Measurements from ENCODE around the gene CDK6.
A peak's percentile ranks its signal among the peaks of the same experiment; 100 is the strongest.

The CDK6 gene

DNA sequence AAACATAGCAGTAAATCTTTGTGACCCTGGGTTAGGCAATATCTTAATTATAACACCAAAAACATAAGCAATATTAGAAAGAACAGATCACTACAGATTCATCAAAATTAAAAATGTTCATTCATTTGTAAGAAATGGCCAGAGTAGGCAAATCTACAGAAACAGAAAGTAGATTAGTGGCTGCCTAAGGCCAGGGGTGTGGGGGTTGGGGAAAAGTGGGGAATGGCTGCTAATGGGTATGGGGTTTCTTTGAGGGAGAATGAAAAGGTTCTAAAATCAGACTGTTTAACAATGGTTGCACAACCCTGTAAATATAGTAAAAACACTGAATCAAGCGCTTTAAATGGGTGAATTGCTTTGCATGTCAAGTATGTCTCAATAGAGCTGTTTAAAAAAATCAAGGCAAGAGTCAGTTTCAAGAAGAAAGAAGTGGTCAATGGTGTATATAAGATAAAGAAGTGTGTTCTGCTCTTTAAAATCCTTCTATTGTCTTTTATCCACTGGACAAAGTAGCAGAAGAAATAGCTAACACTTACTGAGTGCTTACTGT, 42.6 kb downstream of the CDK6 start:
- no peak for DNase-seq (ENCODE audit: low read depth)

DNA sequence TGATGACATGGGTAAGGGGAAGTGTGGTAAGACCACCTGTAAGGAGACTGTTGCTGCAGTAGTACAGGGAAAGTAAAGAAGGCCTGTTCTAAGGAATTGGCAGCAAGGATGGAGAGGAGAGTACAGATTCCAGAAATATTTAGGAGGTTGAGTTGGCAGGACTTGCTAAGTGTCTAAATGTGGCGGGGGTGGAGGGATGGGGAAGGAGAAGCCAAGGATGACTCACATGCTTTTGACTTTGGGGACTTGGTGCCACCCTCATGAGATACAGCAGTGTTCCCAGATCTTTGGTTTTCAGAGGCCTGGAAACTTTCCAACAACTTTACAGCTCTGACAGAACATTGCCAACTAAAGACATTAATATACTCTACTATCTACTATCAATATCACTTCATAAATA, 45.4 kb downstream of the CDK6 start:
- DNase-seq (ENCODE audit: low read depth) = peak; percentile 46

GRCh38 chr7:92788559-92789183, 47.7 kb downstream of the CDK6 start:
- DNase-seq (ENCODE audit: low read depth) = no peak

GRCh38 chr7:92785923-92786322, 50.5 kb downstream of the CDK6 start:
- DNase-seq (ENCODE audit: low read depth) = no peak

GRCh38 chr7:92784935-92785334, 51.4 kb downstream of the CDK6 start:
- DNase-seq (ENCODE audit: low read depth) = no peak

DNA sequence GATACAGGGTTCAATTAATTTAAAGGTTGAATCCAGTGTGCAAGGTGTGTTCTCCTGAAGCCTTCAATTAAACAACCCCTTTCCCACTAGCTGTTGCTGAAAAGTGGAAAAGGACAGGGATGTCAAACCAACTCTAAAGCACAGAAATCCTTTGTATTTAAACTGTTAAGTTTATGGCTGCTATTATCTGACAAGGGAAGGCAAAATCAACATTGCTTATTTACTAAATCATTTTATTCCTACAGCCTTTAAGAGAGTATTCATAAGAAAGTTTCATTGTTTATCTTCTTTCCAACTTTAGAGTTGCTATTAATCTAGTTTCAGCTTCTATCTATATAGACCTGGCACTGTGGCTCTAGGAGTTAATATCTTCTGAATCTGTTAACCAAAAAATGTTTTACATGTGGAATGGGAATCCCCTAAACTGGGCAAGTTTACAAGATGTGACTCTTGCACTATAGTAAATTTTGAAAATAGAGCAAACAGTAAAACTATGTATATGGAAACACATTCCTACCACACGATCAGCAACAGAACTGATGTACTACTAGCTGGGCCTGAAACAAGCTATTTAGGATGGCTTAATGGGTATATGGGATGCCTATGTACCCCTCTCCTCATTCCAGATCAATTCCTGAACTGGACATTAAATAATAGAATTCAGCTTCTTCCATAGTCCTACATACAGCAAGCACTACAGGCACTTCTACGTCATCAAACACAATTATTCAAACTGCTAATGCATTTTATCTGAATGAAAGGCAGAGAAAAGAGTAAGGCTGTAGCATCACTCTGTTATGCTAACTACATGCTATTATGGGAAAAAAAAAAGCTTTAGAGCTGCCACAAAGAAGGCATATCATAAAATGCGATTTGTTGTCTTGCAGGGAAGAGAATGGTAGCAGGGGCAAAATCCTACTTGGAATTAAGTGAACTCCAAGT, 52.8 kb downstream of the CDK6 start:
- no peak for DNase-seq (ENCODE audit: low read depth)

DNA sequence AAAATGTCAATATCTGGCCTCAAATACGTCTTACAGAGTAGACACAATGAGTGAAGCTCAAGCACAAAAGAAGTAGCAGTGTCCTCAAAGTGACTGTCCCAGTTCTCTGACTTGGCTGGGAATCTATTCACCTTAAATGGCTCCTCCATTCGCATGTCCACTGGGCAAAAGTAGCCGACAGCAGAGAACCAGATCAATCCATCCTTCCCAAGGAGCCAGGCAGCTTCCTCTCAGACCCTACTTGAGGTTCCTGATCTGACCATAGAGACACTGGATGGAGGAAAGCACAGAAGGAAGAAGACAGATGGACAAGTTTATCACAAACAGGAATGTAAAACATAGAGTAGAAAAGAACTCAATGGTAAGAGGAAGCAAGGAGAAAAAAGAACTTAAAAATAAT, 53.5 kb downstream of the CDK6 start:
- DNase-seq (ENCODE audit: low read depth) = no peak

DNA sequence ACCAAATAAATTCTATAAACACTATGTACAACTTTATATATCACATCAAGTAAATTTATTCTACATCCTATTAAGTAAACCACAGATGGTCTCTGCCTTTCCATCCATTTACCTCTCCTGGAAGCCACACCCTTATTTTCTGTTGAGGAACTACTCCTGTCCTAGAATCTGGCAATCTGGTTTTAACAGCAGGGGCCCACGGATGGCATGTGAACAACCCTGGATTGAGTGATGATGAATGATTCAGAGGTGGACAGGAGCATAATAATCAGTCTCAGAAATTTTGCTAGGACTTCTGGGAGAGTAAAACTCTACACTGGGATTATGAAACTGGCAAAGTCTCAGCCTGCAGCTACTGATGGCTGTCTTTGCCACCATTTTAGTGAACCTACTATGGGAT, 54.1 kb downstream of the CDK6 start:
- no peak for DNase-seq (ENCODE audit: low read depth)

DNA sequence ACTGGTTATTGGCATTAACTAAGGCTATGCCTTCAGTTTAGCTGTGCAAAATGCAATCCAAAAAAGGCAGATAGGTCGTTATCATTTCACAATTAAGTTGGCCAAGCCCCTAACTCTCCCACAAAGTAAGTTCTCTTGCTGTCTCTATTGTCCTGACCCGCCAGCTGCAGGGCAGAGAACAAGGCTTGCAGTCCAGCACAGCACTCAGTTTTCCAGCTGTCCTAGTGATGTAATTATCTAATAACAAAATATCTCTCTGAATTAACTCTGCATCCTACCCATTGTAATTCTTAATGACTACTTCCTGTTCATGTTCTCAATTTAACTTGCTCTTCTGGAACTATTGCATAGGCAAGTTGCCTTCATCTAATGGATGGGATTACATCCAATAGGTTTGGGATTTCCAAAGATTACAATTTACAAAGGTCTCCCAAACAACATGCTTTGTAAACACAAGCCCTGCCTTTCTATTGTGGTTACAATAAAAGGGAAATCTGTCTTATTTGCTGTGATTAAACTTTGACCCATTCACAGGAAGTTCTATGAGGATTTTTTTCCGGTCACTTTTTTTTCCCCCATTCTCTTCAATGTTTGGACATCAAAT, 55.2 kb downstream of the CDK6 start:
- no peak for DNase-seq (ENCODE audit: low read depth)

DNA sequence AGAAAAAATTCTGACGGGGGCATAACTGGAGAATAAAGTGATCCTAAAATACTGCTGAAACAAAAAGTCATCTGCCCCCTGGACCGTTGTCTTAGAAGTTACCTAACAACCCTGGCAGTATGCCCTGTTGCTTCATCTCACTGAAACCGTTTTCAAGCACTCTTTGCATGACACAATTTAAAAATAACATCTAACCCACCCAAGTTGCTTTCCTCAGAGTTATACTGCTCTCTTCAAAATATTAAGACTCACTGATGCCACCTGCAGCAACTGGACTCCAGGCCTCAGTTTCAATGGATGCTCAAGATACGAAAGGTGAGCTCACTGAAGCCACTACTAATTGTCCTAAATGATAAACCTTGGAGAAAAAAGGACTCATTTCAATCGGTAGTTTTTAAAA, 57.4 kb downstream of the CDK6 start:
- DNase-seq (ENCODE audit: low read depth) = no peak

GRCh38 chr7:92777993-92778392, 58.4 kb downstream of the CDK6 start:
- DNase-seq (ENCODE audit: low read depth) = no peak

DNA sequence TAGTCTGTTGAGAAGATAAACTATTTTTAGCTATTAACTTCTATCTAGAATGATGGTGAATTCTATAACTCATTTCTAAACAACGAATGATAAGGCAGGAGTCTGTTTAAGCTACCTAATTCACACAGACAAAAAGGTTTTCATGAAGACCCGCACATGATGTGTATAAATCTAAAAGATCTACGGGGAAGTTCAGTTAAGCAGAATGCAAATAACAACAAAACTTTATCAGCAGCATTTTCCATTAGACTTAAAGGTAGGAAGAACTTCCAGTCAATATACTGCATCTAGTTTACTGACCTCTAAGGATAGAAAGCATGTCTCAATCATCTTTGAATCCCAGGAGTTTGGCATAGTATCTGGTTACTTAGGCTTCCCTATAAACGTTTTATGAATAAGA, 62.6 kb downstream of the CDK6 start:
- no peak for DNase-seq (ENCODE audit: low read depth)

DNA sequence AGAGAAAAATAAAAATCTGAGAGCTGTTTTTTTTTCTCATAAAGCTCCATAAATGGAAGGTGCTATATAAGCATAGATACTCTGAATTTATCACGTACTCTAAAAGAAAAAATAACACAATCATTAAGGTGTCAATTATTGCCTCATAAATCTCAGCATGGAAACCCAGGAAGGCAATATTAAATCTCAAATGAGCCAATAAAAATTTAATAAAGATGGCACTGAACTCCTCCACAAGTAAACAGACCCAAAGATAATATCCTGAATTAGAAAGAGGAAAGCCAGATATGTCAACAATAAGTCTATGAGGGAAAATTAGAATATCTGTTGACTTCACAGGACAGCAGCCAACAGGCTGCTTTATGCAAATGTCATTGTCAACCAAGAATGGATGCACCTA, 66.5 kb downstream of the CDK6 start:
- DNase-seq (ENCODE audit: low read depth) = no peak

DNA sequence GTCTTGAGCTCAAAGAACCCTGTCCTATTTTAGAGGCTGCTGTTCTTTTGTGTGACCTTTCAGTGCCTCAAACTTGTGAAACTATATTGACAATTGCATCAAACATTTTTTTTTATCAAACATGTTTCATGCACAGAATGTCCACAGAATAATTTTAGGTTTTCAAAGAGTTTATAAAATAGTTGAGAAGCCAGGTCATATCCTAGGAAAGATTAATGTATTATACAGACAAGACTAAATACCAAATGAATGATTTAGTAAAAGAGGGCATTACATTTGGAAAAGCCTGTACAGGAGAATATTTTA, 67.0 kb downstream of the CDK6 start:
- no peak for DNase-seq (ENCODE audit: low read depth)

DNA sequence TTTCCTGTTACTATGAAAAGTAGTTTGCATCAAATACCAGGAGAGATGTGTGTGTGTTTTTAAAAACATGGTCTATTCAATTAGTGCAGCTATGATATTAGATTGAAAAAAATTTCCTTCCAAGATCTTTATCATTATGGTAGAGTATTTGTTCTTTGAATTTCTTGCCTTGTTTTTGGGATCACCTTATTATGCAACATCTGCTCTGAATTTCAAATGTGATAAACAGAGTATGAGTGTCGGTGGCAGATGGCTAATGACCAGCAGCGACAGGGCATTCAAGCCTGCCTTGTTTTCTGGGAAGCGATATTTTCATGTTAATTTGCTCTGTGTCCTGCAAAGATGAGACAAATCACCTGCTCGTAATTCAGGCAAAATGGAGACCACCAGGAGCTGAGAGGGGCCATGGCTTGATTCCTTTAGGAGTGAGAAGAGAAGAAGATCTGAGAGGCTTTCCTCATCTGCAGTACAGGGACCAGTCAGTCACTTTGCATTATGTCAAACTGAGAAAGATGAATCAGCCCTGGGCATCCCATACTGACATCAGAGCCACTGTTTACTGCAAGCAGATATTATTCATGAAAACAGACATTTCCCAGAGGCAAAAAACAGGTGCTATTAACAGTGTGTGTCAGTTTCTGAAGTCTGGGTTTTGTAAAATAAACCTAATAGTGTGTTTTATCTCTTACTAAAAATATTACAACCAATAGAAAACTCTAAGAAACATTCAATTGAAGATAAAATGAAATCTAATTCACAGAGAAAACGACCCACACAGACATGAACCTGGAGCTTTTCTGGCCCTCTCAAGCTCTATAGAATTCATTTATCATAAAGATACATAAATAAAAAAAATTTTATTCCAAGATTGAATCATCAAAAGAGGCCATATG, 67.6 kb downstream of the CDK6 start:
- DNase-seq (ENCODE audit: low read depth) = peak; percentile 69

DNA sequence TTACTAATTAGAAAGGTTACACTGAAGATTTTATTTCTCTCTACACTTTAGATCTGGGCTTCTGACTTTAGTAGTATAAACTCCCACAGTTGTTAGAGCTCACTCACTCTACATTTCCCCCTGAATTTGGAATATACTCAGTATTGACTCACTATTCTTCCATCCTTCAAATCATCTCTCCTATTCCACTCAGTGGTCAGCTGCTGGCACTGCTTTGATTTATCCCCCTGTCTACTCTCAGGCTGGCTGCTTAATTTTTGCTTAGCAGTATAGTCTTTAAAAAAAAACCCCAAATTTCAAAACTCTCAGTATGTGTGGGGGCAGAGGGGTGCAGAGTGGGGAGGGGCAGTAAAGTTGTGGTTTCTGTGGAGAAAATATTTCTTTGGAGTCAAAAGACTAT, 68.9 kb downstream of the CDK6 start:
- peak; percentile 74 for DNase-seq (ENCODE audit: low read depth)

- DNase-seq (ENCODE audit: low read depth) = peak; percentile 72
These were observed 69.8 kb downstream of the CDK6 start for GRCh38 chr7:92766461-92767003.

DNA sequence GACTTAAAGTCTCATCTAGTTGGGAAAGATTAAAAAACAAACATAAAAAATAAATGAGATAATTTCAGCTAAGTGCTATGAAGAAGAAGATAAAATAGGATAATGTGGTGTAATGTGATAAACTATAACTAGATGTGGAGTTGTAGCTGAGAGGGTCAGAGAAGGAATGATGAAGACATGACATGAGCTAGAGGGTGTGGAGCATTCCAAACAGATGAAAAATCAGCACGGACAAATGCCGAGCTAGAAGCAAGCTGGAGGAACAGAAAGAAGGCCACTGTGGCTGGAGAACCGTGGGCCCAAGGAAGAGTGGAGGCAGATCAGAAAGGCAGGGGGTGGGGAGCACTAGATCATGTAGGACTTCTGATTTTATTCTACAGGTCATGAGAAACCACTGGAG, 70.6 kb downstream of the CDK6 start:
- peak; percentile 90 for DNase-seq (ENCODE audit: low read depth)

DNA sequence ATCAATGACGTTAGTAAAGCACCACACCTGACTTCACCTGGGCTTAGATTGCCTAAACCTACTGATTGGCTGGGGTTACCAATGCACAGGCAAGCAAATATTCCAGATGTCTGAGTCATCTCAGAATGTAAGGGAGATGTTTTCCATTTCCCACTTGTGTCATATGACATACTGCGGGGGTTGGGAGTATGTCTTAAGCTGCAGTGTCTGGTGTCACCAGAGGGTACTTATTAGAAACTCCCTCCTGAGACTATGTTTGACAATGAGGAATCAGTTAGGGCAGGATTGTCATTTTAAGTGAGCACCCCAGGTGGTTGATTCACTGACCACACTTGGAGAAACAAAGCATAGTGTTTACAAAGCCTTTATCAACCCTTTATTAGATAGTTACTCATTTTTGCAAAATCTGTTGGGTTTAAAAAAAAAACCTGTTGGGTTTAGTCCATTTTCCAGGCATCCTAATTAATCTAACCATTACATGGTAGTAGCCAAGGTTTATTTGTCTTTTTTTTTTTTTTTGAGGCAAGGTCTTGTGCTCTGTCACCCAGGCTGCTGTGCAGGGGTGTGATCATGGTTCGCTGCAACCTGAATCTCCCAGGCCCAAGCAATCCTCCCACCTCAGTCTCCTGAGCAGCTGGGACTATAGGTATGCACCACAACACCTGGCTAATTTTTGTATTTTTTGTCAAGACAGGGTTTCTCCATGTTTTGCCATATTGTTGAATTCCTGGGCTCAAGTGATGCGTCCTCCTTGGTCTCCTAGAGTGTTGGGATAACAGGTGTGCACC, 72.5 kb downstream of the CDK6 start:
- DNase-seq (ENCODE audit: low read depth) = peak; percentile 90

GRCh38 chr7:92762851-92763250, 73.5 kb downstream of the CDK6 start:
- DNase-seq (ENCODE audit: low read depth) = no peak
